HG02870 (cell line): ENCODE results near the gene REXO1.

ENCODE experiments used
- ATAC-seq: cut with Tn5 transposase; IDR thresholded peaks from one replicate; pipeline ENCODE4 v1.9.1; 2021; ENCODE audit warnings: mild to moderate bottlenecking, moderate library complexity; ENCODE audit not compliant: unreplicated experiment

REXO1 gene

GRCh38 chr19:1768918-1769644 lies 79.2 kb downstream of the REXO1 start:
- no peak for ATAC-seq

DNA sequence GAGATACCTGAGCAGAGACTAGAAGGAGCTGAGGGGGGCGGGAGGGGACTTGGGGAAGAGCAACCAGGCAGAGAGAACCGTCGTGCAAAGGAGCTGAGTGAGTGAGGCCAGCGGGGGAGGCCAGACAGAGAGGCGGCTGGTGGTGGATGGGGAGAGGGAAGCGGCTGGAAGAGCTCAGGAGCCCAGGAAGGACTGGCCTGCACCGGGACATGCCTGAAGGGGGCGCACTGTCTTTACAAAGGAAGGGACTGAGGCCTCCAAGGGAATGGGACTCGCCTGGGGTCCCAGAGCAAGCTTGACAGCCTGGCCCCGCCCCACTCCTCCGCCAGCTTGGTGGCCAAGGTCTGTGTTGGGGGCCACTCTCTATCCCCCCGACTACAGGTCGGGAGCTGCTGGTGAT lies 80.0 kb downstream of the REXO1 start:
- no peak for ATAC-seq

DNA sequence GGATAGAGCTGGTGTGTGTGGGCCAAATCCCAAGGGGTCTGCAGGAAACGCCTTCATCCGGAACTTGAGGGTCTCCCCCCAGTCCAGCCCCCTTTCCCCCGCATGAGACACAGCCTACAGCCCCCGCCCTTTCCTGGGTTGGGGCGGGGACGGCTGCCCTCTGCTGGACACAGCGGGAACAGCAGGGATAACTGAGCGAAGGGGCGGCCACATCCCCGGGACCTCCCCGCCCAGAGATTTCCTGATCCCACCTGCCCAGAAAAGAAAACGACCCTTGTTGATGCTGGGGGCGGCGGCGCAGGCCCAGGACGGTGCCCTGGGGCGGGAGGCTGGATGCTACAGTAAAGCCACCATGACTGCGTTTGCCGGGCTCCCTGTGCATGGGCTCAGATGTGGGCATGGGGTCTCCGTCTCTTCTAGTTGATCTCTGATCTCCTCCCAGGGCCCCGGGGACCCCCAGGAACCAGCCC lies 80.8 kb downstream of the REXO1 start:
- no peak for ATAC-seq

DNA sequence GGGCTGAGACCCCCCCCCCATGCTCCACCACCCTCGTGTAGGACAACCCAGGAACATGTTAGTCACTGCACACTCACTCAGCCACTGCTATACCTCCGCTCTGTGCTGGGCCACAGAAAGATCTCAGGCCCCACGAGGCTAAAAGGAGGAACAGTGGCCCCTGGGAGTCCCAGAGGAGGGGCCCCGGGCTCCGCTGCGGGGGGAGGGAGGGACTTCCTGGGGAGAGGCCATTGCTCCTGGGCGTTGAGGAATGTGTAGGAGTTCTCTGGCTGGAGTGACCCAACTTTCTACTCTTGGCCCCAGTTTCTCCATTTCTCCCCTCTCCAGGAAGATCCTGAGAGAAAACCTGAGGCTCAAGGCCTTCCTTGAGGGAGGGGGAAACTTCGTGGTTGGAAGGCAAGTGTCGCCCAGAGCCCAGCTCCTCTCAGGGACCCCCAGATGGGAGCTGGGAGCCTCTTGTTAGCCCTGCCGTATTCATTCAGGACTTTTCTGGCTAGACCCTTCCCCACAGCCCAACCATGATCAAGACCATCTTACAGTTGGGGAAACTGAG lies 81.4 kb downstream of the REXO1 start:
- ATAC-seq: no peak

- no peak for ATAC-seq
Measured at GRCh38 chr19:1765904-1766799, 82.1 kb downstream of the REXO1 start.
